Fibroblast of the aortic adventitia (primary cell): ENCODE data around the gene PLAC8. TPM values are rescaled to one million over a fixed set of nuclear protein-coding genes. Genes with fewer than 3 reads are reported as not detected.

Experiments used
- DNase-seq: peaks from one replicate; pipeline ENCODE4 v3.0.0-alpha.2; 2010; ENCODE audit warnings: low read depth
- H3K4me3 ChIP-seq: 2 replicates; pipeline ENCODE4 v1.5.1; 2011; ENCODE audit warnings: low read depth, mild to moderate bottlenecking, control low read depth, low read length, moderate library complexity
- CTCF ChIP-seq: IDR thresholded peaks from 2 replicates; pipeline ENCODE4 v1.5.1; 2011; ENCODE audit warnings: mild to moderate bottlenecking, low read length, control low read depth, inconsistent platforms; ENCODE audit not compliant: insufficient read depth
- total RNA-seq: library from RNA; depleted of rRNA; stranded (reverse); fragments of >200 nt; gene quantifications from 2 replicates; pipeline ENCODE4 v1.2.3, GENCODE V29; 2012; ENCODE audit warnings: low replicate concordance

The PLAC8 gene
- total RNA-seq, 1 donor = 0.36 TPM

- no peak for DNase-seq
- peak; percentile 16 for TF ChIP-seq CTCF
- no peak overlapping the region for H3K4me3 ChIP-seq
These were observed 74.3 kb downstream of the PLAC8 start for GRCh38 chr4:83040269-83040668.

Other genes starting within 250 kb of the PLAC8 start
- gene SEC31A, start 223.6 kb downstream of the PLAC8 start, total RNA-seq = 392 and 400 TPM in 2 replicates
- gene THAP9, start 214.0 kb downstream of the PLAC8 start, total RNA-seq = 2.9 and 7.1 TPM in 2 replicates
- 5.1 and 42.5 TPM in 2 replicates for gene LIN54, start 103.9 kb downstream of the PLAC8 start, total RNA-seq
- gene COPS4, start 79.5 kb downstream of the PLAC8 start, total RNA-seq = 37.5 and 69.3 TPM in 2 replicates
- 7.4 and 16.1 TPM in 2 replicates for gene COQ2, start 170.1 kb upstream of the PLAC8 start, total RNA-seq
- 0.27 and 2.7 TPM in 2 replicates for gene HPSE, start 220.1 kb upstream of the PLAC8 start, total RNA-seq